Common myeloid progenitor, CD34-positive (primary cell): ENCODE measurements around the gene TMED9.

Source experiments
- CTCF ChIA-PET: fragments of 350-600 bp; sonication (Branson Sonifier 250); formaldehyde crosslinking; loops from one replicate; lab custom pipeline; 2021; ENCODE audit warnings: antibody characterized with exemption; lab: Charles Lee
- POLR2A ChIA-PET: fragments of 350-600 bp; sonication (Branson Sonifier 250); formaldehyde crosslinking; loops from one replicate; lab custom pipeline; 2021; ENCODE audit warnings: antibody characterized with exemption; lab: Charles Lee
- DNase-seq, 3 donors: peaks; one replicate each; pipeline versions ENCODE4 v3.0.0 to v3.0.0-alpha.2; 2013
- H3K27ac ChIP-seq, 2 experiments: 1 replicate in 1 of 2; 2 replicates in 1 of 2; pipeline ENCODE4 v1.7.0; 2013; ENCODE audit warnings: inconsistent platforms in 2 of 2, low read length in 2 of 2, mild to moderate bottlenecking in 2 of 2, low read depth in 1 of 2, moderate library complexity in 1 of 2; ENCODE audit not compliant: severe bottlenecking in 2 of 2, insufficient read depth in 1 of 2, poor library complexity in 1 of 2
- H3K27me3 ChIP-seq, 5 experiments: replicated peaks in 2 of 5; 1 replicate in 3 of 5; 2 replicates in 2 of 5; pipeline versions ENCODE4 v1.6.1 to v1.7.0; 2013; ENCODE audit warnings: low read length in 4 of 5, mild to moderate bottlenecking in 2 of 5, moderate library complexity in 2 of 5, inconsistent platforms in 1 of 5; ENCODE audit not compliant: insufficient read depth in 5 of 5, control insufficient read depth in 4 of 5
- H3K36me3 ChIP-seq, 4 experiments: 1 replicate in 2 of 4; 2 replicates in 2 of 4; pipeline versions ENCODE4 v1.6.1 to v1.7.0; 2013; ENCODE audit warnings: low read length in 3 of 4, control low read depth in 1 of 4, mild to moderate bottlenecking in 1 of 4; ENCODE audit not compliant: control insufficient read depth in 4 of 4, insufficient read depth in 4 of 4
- H3K4me1 ChIP-seq, 4 experiments: 1 replicate in 3 of 4; 2 replicates in 1 of 4; pipeline versions ENCODE4 v1.6.1 to v1.7.1; 2013; ENCODE audit warnings: low read length in 3 of 4, mild to moderate bottlenecking in 3 of 4, control low read depth in 1 of 4, inconsistent platforms in 1 of 4, moderate library complexity in 1 of 4; ENCODE audit not compliant: control insufficient read depth in 4 of 4, insufficient read depth in 4 of 4; ENCODE audit errors: control extremely low read depth in 1 of 4
- H3K4me3 ChIP-seq, 7 experiments: 1 replicate in 4 of 7; 2 replicates in 3 of 7; pipeline versions ENCODE4 v1.5.1 to v1.7.0; 2013; ENCODE audit warnings: mild to moderate bottlenecking in 7 of 7, low read length in 6 of 7, moderate library complexity in 6 of 7, inconsistent platforms in 2 of 7, low read depth in 2 of 7, control low read depth in 1 of 7; ENCODE audit not compliant: insufficient read depth in 4 of 7, control insufficient read depth in 1 of 7; ENCODE audit errors: extremely low read depth in 1 of 7
- H3K9me3 ChIP-seq, 5 experiments: 1 replicate in 4 of 5; 2 replicates in 1 of 5; pipeline versions ENCODE4 v1.6.1 to v1.7.1; 2013; ENCODE audit warnings: low read length in 4 of 5, mild to moderate bottlenecking in 2 of 5, inconsistent platforms in 1 of 5, low read depth in 1 of 5, moderate library complexity in 1 of 5; ENCODE audit not compliant: control insufficient read depth in 4 of 5, insufficient read depth in 2 of 5; ENCODE audit errors: control extremely low read depth in 1 of 5
- WGBS: methylation state at CpG from one replicate; pipeline ENCODE4 v1.1.5; 2013; ENCODE audit not compliant: insufficient coverage; 5-methylcytosine and 5-hydroxymethylcytosine counted together

Gene TMED9

DNA sequence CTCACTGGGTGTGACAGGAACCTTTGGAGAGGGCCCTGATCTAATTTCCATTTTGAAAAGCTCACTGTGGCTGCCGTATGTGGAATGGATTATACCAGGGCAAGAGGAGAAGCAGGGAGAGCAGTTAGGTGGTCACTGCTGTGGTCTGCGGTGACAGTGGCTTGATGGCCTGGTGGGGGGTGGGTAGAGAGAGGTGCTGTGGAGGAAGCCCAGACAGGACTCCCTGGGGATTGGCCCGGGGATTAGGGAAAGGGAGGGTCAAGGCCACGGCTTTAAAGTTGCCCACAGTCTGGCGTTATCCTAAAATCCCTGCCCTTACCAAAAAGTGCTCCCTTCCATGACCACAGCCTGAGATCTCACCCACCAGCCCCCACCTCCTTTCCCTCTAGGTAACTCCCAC, 12.7 kb downstream of the TMED9 start:
- no peak overlapping the region for H3K27ac ChIP-seq
- no peaks in the 10 kb centered on the region for H3K27me3 ChIP-seq
- CTCF ChIA-PET: no interaction called here
- POLR2A ChIA-PET: no interaction called here
- no peak overlapping the region for H3K4me3 ChIP-seq
- no peaks in the 10 kb centered on the region for H3K9me3 ChIP-seq
- WGBS: 95% methylated on average over 3 of the region's 5 CpGs
- no peak for DNase-seq
- H3K4me1 ChIP-seq: peaks cover 3 to 9% (median 9%) of the 10 kb centered on the region in 4 experiments
- peaks cover 2 to 38% (median 19%) of the 10 kb centered on the region in 4 experiments for H3K36me3 ChIP-seq

- peaks cover 2 to 40% (median 19%) of the 10 kb centered on the region in 4 experiments for H3K36me3 ChIP-seq
- no peak overlapping the region for H3K27ac ChIP-seq
- no peak for DNase-seq
- no peaks in the 10 kb centered on the region for H3K9me3 ChIP-seq
- POLR2A ChIA-PET: no interaction called here
- 100% methylated on average over 2 of the region's 5 CpGs for WGBS
- CTCF ChIA-PET: interaction anchor here (3.6 kb wide), 1 partner anchor 13 kb away, joined by 11 read pairs; no protein-coding TSS in a partner anchor
- no peaks in the 10 kb centered on the region for H3K27me3 ChIP-seq
- peaks cover 3 to 9% (median 8%) of the 10 kb centered on the region in 4 experiments for H3K4me1 ChIP-seq
- H3K4me3 ChIP-seq: no peak overlapping the region
Measured at GRCh38 chr5:177605078-177605477, 13.1 kb downstream of the TMED9 start.

- DNase-seq: no peak
Measured at GRCh38 chr5:177605667-177606066, 13.7 kb downstream of the TMED9 start.

GRCh38 chr5:177606071-177607051, 14.4 kb downstream of the TMED9 start:
- CTCF ChIA-PET: interaction anchor here (2.0 to 3.6 kb wide), 2 partner anchors 11 to 15 kb away, joined by 4 to 11 read pairs; no protein-coding TSS in a partner anchor
- no peaks in the 10 kb centered on the region for H3K9me3 ChIP-seq
- 94% methylated on average over 19 of the region's 22 CpGs for WGBS
- no peaks in the 10 kb centered on the region for H3K4me1 ChIP-seq
- no peak overlapping the region for H3K27ac ChIP-seq
- no peak overlapping the region for H3K4me3 ChIP-seq
- H3K27me3 ChIP-seq: no peaks in the 10 kb centered on the region
- H3K36me3 ChIP-seq: peaks cover 2 to 49% (median 22%) of the 10 kb centered on the region in 4 experiments
- POLR2A ChIA-PET: no interaction called here
- no peak for DNase-seq

More at GRCh38 chr5:177605667-177606066, 13.7 kb downstream of the TMED9 start:
- H3K9me3 ChIP-seq: no peaks in the 10 kb centered on the region
- H3K27ac ChIP-seq: no peak overlapping the region
- H3K36me3 ChIP-seq: peaks cover 2 to 42% (median 21%) of the 10 kb centered on the region in 4 experiments
- ChIA-PET CTCF (interaction anchor here (3.6 kb wide), 1 partner anchor 12 kb away, joined by 11 read pairs; no protein-coding TSS in a partner anchor), POLR2A (no interaction called here)
- WGBS: 100% methylated on average over 4 of the region's 6 CpGs
- peaks cover 3 to 6% (median 5%) of the 10 kb centered on the region in 4 experiments for H3K4me1 ChIP-seq
- H3K4me3 ChIP-seq: no peak overlapping the region
- no peaks in the 10 kb centered on the region for H3K27me3 ChIP-seq

- DNase-seq: no peak
- Histone ChIP-seq H3K4me3 (no peak overlapping the region), H3K27me3 (no peaks in the 10 kb centered on the region), H3K9me3 (no peaks in the 10 kb centered on the region), H3K27ac (no peak overlapping the region), H3K36me3 (peaks cover 2 to 51% (median 23%) of the 10 kb centered on the region in 4 experiments), H3K4me1 (no peaks in the 10 kb centered on the region)
- WGBS: 91% methylated on average over 10 of the region's 11 CpGs
- POLR2A ChIA-PET: no interaction called here
- CTCF ChIA-PET: interaction anchor here (0.8 to 3.6 kb wide), 4 partner anchors 11 to 464 kb away, joined by 3 to 11 read pairs (median 4); partner anchors contain the start of gene TMED9
Measured at GRCh38 chr5:177607115-177607451, 15.1 kb downstream of the TMED9 start.

DNA sequence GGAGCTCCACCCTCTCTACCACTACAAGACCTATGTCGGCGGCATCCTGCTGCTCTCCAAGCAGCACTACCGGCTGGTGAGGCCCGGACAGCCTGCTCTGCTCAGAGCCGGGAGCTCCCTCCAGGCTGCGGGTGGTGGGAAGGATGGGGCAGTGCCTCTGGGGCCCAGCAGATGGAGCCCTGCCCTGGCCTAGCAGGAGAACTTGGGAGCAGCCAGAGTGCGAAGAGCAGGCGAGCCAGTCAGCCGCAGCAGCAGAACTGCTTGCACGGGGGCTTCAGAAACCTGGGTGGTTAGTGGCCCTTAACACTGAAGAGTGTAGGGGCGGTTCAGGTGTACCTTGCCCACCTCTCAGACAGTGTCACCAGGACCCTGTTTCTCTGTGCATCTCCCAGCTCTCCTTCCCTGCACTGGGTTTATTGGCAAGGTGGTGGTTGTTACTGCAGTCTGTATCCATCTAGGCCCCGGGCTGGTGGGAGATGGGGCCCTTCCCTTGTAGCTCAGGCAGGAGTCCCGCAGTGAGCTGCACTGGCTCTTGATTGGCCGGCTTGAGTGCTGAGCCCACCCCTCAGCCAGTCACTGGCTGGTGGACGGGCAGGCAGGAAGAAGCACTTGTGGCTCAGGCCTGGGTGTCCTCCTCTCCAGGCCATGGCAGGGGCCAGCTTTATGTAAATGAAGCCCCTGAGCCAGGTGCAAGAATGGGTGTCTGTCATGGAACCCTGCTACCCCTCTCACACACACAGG, 15.6 kb downstream of the TMED9 start:
- H3K4me3 ChIP-seq: no peak overlapping the region
- no peaks in the 10 kb centered on the region for H3K9me3 ChIP-seq
- CTCF ChIA-PET: interaction anchor here (0.8 to 3.6 kb wide), 4 partner anchors 10 to 463 kb away, joined by 3 to 11 read pairs (median 4); partner anchors contain the start of gene TMED9
- H3K36me3 ChIP-seq: peaks cover 2 to 49% (median 23%) of the 10 kb centered on the region in 4 experiments
- WGBS: 40% methylated on average over 12 of the region's 15 CpGs
- DNase-seq: peak; percentile 71 to 80 (median 75)
- H3K4me1 ChIP-seq: no peaks in the 10 kb centered on the region
- POLR2A ChIA-PET: no interaction called here
- no peak overlapping the region for H3K27ac ChIP-seq
- H3K27me3 ChIP-seq: no peaks in the 10 kb centered on the region
